ENCODE results near the gene CPT1A.

Gene CPT1A

GRCh38 chr11:68841718-68842426, at the start of gene CPT1A:
CPT1A (minus strand) TSS chr11:68841916; CDS start chr11:68815474, 26,442 bp downstream.
- TF ChIP-seq MAX (IDR thresholded peaks at IDR 0.05): no peak; the same call in 1 of the 2 replicates
- TF ChIP-seq TEAD4 (IDR thresholded peaks at IDR 0.05): no peak
- TF ChIP-seq RAD21 (IDR thresholded peaks at IDR 0.05; ENCODE audit: low read depth): no peak
- TF ChIP-seq EGR1 (IDR thresholded peaks at IDR 0.05): no peak
- no peak for TF ChIP-seq CREB1 (IDR thresholded peaks at IDR 0.05; ENCODE audit: low read depth)
- TF ChIP-seq CEBPB (IDR thresholded peaks at IDR 0.05): no peak
- TF ChIP-seq FOXM1 (IDR thresholded peaks at IDR 0.05; ENCODE audit: borderline replicate concordance, low read depth): no peak
- TF ChIP-seq NFIC (IDR thresholded peaks at IDR 0.05): no peak
- TF ChIP-seq REST (IDR thresholded peaks at IDR 0.05; ENCODE audit: low read depth): no peak
- TF ChIP-seq TCF12 (IDR thresholded peaks at IDR 0.05; ENCODE audit: low read depth): no peak
- no peak for TF ChIP-seq ZBTB7A (IDR thresholded peaks at IDR 0.05; ENCODE audit: low read depth)
- TF ChIP-seq EP300 (IDR thresholded peaks at IDR 0.05; ENCODE audit: borderline replicate concordance): no peak
- no peak for TF ChIP-seq USF1 (IDR thresholded peaks at IDR 0.05)
- no peak for TF ChIP-seq YY1 (IDR thresholded peaks at IDR 0.05; ENCODE audit: low read depth)
- TF ChIP-seq TAF1 (IDR thresholded peaks at IDR 0.05; ENCODE audit: low read depth): no peak

GRCh38 chr11:68890490-68891231, 48.9 kb upstream of the CPT1A start:
- no peak for TF ChIP-seq YY1 (IDR thresholded peaks at IDR 0.05; ENCODE audit: low read depth)
- no peak for TF ChIP-seq EGR1 (IDR thresholded peaks at IDR 0.05)
- TF ChIP-seq CREB1 (IDR thresholded peaks at IDR 0.05; ENCODE audit: low read depth): no peak
- TF ChIP-seq USF1 (IDR thresholded peaks at IDR 0.05): no peak
- TF ChIP-seq NFIC (IDR thresholded peaks at IDR 0.05): no peak
- TF ChIP-seq RAD21 (IDR thresholded peaks at IDR 0.05; ENCODE audit: low read depth): no peak
- no peak for TF ChIP-seq FOXM1 (IDR thresholded peaks at IDR 0.05; ENCODE audit: borderline replicate concordance, low read depth)

- no peak for TF ChIP-seq YY1 (IDR thresholded peaks at IDR 0.05; ENCODE audit: low read depth)
- TF ChIP-seq TCF12 (IDR thresholded peaks at IDR 0.05; ENCODE audit: low read depth): no peak
Measured at GRCh38 chr11:68889948-68890446, 48.3 kb upstream of the CPT1A start.

- TF ChIP-seq FOXM1 (IDR thresholded peaks at IDR 0.05; ENCODE audit: borderline replicate concordance, low read depth) (no peak), ZBTB7A (IDR thresholded peaks at IDR 0.05; ENCODE audit: low read depth) (no peak), CREB1 (IDR thresholded peaks at IDR 0.05; ENCODE audit: low read depth) (no peak), TCF12 (IDR thresholded peaks at IDR 0.05; ENCODE audit: low read depth) (no peak), MAX (IDR thresholded peaks at IDR 0.05) (no peak), REST (IDR thresholded peaks at IDR 0.05; ENCODE audit: low read depth) (no peak), CEBPB (IDR thresholded peaks at IDR 0.05) (no peak), TAF1 (IDR thresholded peaks at IDR 0.05; ENCODE audit: low read depth) (no peak), YY1 (IDR thresholded peaks at IDR 0.05; ENCODE audit: low read depth) (no peak), USF1 (IDR thresholded peaks at IDR 0.05) (no peak)
Measured at GRCh38 chr11:68882391-68882790, 40.7 kb upstream of the CPT1A start.

GRCh38 chr11:68881320-68881719, 39.6 kb upstream of the CPT1A start:
- TF ChIP-seq EP300 (IDR thresholded peaks at IDR 0.05; ENCODE audit: borderline replicate concordance) (no peak), NFIC (IDR thresholded peaks at IDR 0.05) (no peak), YY1 (IDR thresholded peaks at IDR 0.05; ENCODE audit: low read depth) (no peak), FOXM1 (IDR thresholded peaks at IDR 0.05; ENCODE audit: borderline replicate concordance, low read depth) (no peak), REST (IDR thresholded peaks at IDR 0.05; ENCODE audit: low read depth) (no peak), MAX (IDR thresholded peaks at IDR 0.05) (no peak), USF1 (IDR thresholded peaks at IDR 0.05) (no peak), CEBPB (IDR thresholded peaks at IDR 0.05) (no peak), RAD21 (IDR thresholded peaks at IDR 0.05; ENCODE audit: low read depth) (no peak), TAF1 (IDR thresholded peaks at IDR 0.05; ENCODE audit: low read depth) (no peak), TEAD4 (IDR thresholded peaks at IDR 0.05) (no peak), ZBTB7A (IDR thresholded peaks at IDR 0.05; ENCODE audit: low read depth) (no peak), TCF12 (IDR thresholded peaks at IDR 0.05; ENCODE audit: low read depth) (no peak)
